Kidney (tissue), 14 donors: ENCODE measurements around the gene IQCF5. TPM values are rescaled to one million over a fixed set of nuclear protein-coding genes. Genes with fewer than 3 reads are reported as not detected.
"Not testable (repeated sequence)": the region's sequence is repeated elsewhere in the genome, so short reads cannot be mapped to it uniquely, and the experiment has no call there.

Experiments used
- DNase-seq, 5 donors: peaks; one replicate each; pipeline ENCODE4 v3.0.0-alpha.2; 2013 to 2020
- FAIRE-seq: peaks from 2 replicates; lab custom pipeline; 2012; peaks lifted over from hg19 to GRCh38; lab: Jason Lieb, UNC
- H3K27ac ChIP-seq, 2 donors: one replicate each; pipeline ENCODE4 v1.7.0; 2013; ENCODE audit warnings: low read depth in 2 of 2, low read length in 2 of 2, inconsistent platforms in 1 of 2
- H3K27me3 ChIP-seq: one replicate; pipeline ENCODE4 v1.7.1; 2013; ENCODE audit warnings: low read length, inconsistent platforms; ENCODE audit not compliant: control insufficient read depth, insufficient read depth
- H3K36me3 ChIP-seq, 3 donors: one replicate each; pipeline versions ENCODE4 v1.7.0 to v1.7.1; 2013; ENCODE audit warnings: low read length in 3 of 3, control low read depth in 1 of 3, inconsistent platforms in 1 of 3; ENCODE audit not compliant: insufficient read depth in 3 of 3, control insufficient read depth in 2 of 3
- H3K4me1 ChIP-seq, 3 donors: one replicate each; pipeline versions ENCODE4 v1.7.0 to v1.7.1; 2013; ENCODE audit warnings: low read length in 3 of 3, inconsistent platforms in 1 of 3, low read depth in 1 of 3; ENCODE audit not compliant: control insufficient read depth in 2 of 3, insufficient read depth in 2 of 3
- H3K4me3 ChIP-seq, 3 donors: one replicate each; pipeline versions ENCODE4 v1.7.0 to v1.8.1; 2013; ENCODE audit warnings: low read length in 3 of 3, control low read depth in 1 of 3, inconsistent platforms in 1 of 3
- H3K9ac ChIP-seq, 3 donors: one replicate each; pipeline versions ENCODE4 v1.7.0 to v1.7.1; 2013; ENCODE audit warnings: low read length in 3 of 3, control low read depth in 1 of 3, inconsistent platforms in 1 of 3
- H3K9me3 ChIP-seq, 3 donors: one replicate each; pipeline versions ENCODE4 v1.7.0 to v1.7.1; 2013; ENCODE audit warnings: low read length in 3 of 3, control low read depth in 1 of 3, inconsistent platforms in 1 of 3; ENCODE audit not compliant: control insufficient read depth in 2 of 3, insufficient read depth in 1 of 3
- CTCF ChIP-seq: IDR thresholded peaks from 3 replicates; pipeline ENCODE4 v1.5.1; 2012; ENCODE audit warnings: mild to moderate bottlenecking, moderate library complexity, borderline replicate concordance; ENCODE audit not compliant: insufficient read depth; ENCODE audit errors: extremely low read depth
- intact Hi-C: fragments of 100-400 bp; cut with DNase I; formaldehyde crosslinking; loops from one replicate; pipeline ENCODE4 v1.11.1; 2022
- polyA plus RNA-seq: library from polyadenylated mRNA; stranded (reverse); fragments of 350-450 nt; fragmentation: Illumina TruSeq; extraction: RNeasy Lipid Tissue Mini Kit (QIAGEN cat#74804); gene quantifications from one replicate; pipeline ENCODE4 v1.2.3, GENCODE V29; 2014; ENCODE audit warnings: low read depth, low replicate concordance; ENCODE audit not compliant: insufficient read depth
- total RNA-seq: library from RNA; stranded (reverse); fragmentation: NEBNext Ultra II Directional; extraction: Animal tissue kit (Norgen Biotek cat#: 25700); gene quantifications from one replicate; pipeline ENCODE4 v1.2.1, GENCODE V29; 2021
- donor health status: control.
- donor health status: control.
- donor health status: control.
- donor health status: control.
- donor health status: control.
- donor health status: DM: yes; HTN: yes; CAD: no.
- donor health status: Normal renal cell carcinoma (clear cell type).

Gene IQCF5
- total and polyA plus RNA-seq, 2 donors from 2014 or later = not detected

DNA sequence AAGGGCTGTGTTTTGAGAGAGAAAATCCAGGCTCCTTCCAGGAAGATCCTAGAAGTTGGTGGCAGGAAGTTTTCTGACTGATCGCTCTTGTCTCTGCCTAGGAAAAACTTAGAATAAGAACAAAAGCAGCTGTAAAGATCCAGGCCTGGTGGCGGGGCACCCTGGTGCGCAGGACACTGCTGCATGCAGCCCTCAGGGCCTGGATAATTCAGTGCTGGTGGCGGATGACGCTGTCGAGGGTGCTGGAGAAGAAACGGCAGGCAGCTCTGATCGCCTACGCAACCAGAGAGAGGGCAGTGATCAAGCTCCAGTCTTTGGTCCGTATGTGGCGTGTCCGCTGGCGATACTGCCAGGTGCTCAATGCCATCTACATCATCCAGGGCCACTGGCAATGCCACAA is 12.5 kb downstream of the IQCF5 start:
- Histone ChIP-seq H3K27me3 (no peaks in the 10 kb centered on the region), H3K4me3 (no peak overlapping the region), H3K36me3 (no peaks in the 10 kb centered on the region), H3K4me1 (no peaks in the 10 kb centered on the region), H3K9me3 (no peaks in the 10 kb centered on the region), H3K27ac (no peak overlapping the region), H3K9ac (no peak overlapping the region)
- intact Hi-C loops = no loop called here
- no peak for FAIRE-seq
- no peak for DNase-seq
- TF ChIP-seq CTCF = no peak

DNA sequence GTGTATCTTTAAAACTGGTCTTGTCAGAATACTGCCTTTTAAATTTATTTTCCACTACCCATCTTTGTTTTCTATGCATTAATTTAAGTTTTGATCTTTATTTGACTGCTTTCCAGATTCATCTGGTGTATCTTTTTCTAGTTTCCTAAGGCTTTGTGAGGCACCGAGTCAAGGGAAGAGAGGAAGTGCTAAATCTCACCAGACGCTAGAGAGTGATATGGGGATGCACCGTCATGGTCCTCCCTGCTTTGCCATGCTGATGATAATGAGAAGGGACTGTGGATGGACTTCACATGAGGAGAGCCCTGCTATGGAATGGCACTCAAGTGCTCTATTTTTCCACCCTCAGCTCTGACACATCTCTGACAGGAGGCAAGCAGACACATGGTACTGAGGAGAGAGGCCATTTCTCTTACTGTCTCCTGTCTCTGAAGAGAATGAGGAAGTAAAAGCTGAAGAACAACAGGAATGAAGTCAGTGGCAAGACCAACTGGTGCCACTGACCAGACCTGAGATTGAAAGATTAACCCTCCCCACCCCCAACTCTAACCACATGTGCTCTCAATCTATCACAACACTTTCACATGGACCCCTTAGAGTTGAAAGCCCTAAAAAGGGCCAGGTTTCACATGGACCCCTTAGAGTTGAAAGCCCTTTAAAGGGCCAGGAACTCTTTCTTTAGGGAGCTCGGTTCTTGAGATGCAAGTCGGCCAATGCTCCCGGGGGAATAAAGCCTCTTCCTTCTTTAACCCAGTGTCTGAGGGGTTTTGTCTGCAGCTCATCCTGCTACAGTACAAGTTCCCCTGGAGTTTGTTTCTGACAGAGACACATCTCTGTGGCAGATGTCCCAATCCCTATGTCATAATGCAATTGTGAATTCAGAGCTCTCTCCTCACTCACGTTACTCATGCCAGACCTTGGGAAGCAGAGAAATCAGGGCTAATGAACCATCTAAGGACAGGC is 14.4 kb downstream of the IQCF5 start, which contains the start of gene IQCF2:
Gene IQCF2 (plus strand): TSS at position 913 of the 963 bp plus-strand sequence. CDS start 52 bp downstream, outside the sequence.
- FAIRE-seq = no peak

DNA sequence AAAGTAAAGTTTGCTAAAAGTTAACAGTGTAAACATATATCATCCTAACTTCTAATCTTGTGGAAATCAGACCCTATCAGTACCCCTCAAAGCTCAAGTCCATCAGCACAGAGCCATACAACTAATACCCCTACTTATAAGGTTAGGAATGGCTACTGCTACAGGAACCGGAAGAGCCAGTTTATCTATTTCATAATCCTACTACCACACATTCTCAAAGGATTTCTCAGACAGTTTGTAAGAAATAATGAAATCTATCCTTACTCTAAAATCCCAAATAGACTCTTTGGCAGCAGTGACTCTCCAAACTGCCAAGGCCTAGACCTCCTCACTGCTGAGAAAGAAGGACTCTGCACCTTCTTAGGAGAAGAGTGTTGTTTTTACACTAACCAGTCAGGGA is 20.0 kb downstream of the IQCF5 start:
- FAIRE-seq, H3K4me1 ChIP-seq, H3K9me3 ChIP-seq, H3K36me3 ChIP-seq, DNase-seq, H3K27me3 ChIP-seq, H3K4me3 ChIP-seq, H3K9ac ChIP-seq, H3K27ac ChIP-seq, intact Hi-C loops: not testable (repeated sequence)

More for the DNA sequence above, 14.4 kb downstream of the IQCF5 start, which contains the start of gene IQCF2:
- TF ChIP-seq CTCF = no peak
- H3K27ac ChIP-seq = no peak within 1 kb of the TSS
- no peak within 1 kb of the TSS for H3K9ac ChIP-seq
- no peaks in the 10 kb centered on the region for H3K9me3 ChIP-seq
- H3K36me3 ChIP-seq = no peaks in the 10 kb centered on the region
- no peaks in the 10 kb centered on the region for H3K27me3 ChIP-seq
- intact Hi-C loops = no loop called here
- no peak within 1 kb of the TSS for H3K4me3 ChIP-seq
- no peak for DNase-seq
- H3K4me1 ChIP-seq = no peaks in the 10 kb centered on the region

DNA sequence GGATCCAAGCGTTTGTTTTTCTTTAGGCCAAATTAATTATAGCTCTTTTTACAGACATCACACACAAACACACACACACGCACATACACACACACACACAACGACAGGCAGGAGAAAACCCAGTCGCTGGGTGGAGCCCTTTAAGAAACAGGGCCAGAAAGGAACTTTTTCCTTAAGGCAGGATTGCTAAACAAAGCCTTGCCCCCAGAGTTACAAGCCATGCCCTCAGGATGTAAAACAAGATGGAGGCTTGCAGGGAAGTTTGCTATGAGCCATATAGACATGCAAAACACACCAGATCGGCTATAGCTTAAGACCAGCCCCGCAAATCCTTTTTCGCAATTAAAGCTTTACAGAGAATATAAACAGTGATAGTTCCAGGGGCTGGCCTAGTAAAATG is 30.3 kb downstream of the IQCF5 start:
- H3K4me3 ChIP-seq = no peak overlapping the region
- intact Hi-C loops = no loop called here
- H3K9me3 ChIP-seq = no peaks in the 10 kb centered on the region
- H3K9ac ChIP-seq = no peak overlapping the region
- H3K27ac ChIP-seq = no peak overlapping the region
- FAIRE-seq (no peak), DNase-seq (no peak)
- no peaks in the 10 kb centered on the region for H3K4me1 ChIP-seq
- H3K36me3 ChIP-seq = no peaks in the 10 kb centered on the region
- TF ChIP-seq CTCF = no peak
- no peaks in the 10 kb centered on the region for H3K27me3 ChIP-seq
